ENCODE data around the gene AMZ2.
"Not testable (repeated sequence)": the region's sequence is repeated elsewhere in the genome, so short reads cannot be mapped to it uniquely, and the experiment has no call there.

GRCh38 chr17:68208651-68209050 is 39.2 kb upstream of the AMZ2 start:
- TF ChIP-seq CTCF (IDR thresholded peaks at IDR 0.05); ZNF317 (CRISPR knock-in tag; IDR thresholded peaks at IDR 0.05; ENCODE audit: borderline replicate concordance, low read depth); RELA (CRISPR knock-in tag; IDR thresholded peaks at IDR 0.05; ENCODE audit: borderline replicate concordance); ATF3 (CRISPR knock-in tag; conservative IDR thresholded peaks at IDR 0.05); USF2 (CRISPR knock-in tag; IDR thresholded peaks at IDR 0.05); ZNF532 (CRISPR knock-in tag; IDR thresholded peaks at IDR 0.05; ENCODE audit: borderline replicate concordance); ZNF121 (CRISPR knock-in tag; IDR thresholded peaks at IDR 0.05); SP1 (CRISPR knock-in tag; conservative IDR thresholded peaks at IDR 0.05); ATF1 (CRISPR knock-in tag; IDR thresholded peaks at IDR 0.05); ATF2 (CRISPR knock-in tag; IDR thresholded peaks at IDR 0.05; ENCODE audit: borderline replicate concordance, low read depth); USF1 (CRISPR knock-in tag; IDR thresholded peaks at IDR 0.05); E2F1 (CRISPR knock-in tag; IDR thresholded peaks at IDR 0.05); JUN (CRISPR knock-in tag; IDR thresholded peaks at IDR 0.05): not testable (repeated sequence)

All from WTC11 (cell line).